Measurements from ENCODE around the gene AKAP8L. TPM values are rescaled to one million over a fixed set of nuclear protein-coding genes. Genes with fewer than 3 reads are reported as not detected.
"Not testable (repeated sequence)": the region's sequence is repeated elsewhere in the genome, so short reads cannot be mapped to it uniquely, and the experiment has no call there.

Gene AKAP8L
- total RNA-seq, 1 donor from 2014 or later = 79.8 TPM

GRCh38 chr19:15337202-15337601 is 81.6 kb downstream of the AKAP8L start:
- no peaks in the 10 kb centered on the region for H3K27me3 ChIP-seq (ENCODE audit: control insufficient read depth, insufficient read depth, low read length)
- no peak for DNase-seq (ENCODE audit: low read depth)
- TF ChIP-seq CTCF (IDR thresholded peaks at IDR 0.05; ENCODE audit: insufficient read depth, low read length, poor library complexity, severe bottlenecking) = no peak
- H3K4me3 ChIP-seq (ENCODE audit: low read depth, low read length) = no peak overlapping the region
- no peaks in the 10 kb centered on the region for H3K36me3 ChIP-seq (ENCODE audit: control insufficient read depth, insufficient read depth, low read length)

GRCh38 chr19:15335992-15336391 is 82.8 kb downstream of the AKAP8L start:
- DNase-seq (ENCODE audit: low read depth); H3K36me3 ChIP-seq (ENCODE audit: control insufficient read depth, insufficient read depth, low read length); H3K4me3 ChIP-seq (ENCODE audit: low read depth, low read length); H3K27me3 ChIP-seq (ENCODE audit: control insufficient read depth, insufficient read depth, low read length): not testable (repeated sequence)

GRCh38 chr19:15332311-15332996 is 86.3 kb downstream of the AKAP8L start, which contains the start of gene BRD4:
BRD4 (minus strand) TSS chr19:15332539; CDS start chr19:15273099, 59,440 bp downstream.
- no peaks in the 10 kb centered on the region for H3K27me3 ChIP-seq (ENCODE audit: control insufficient read depth, insufficient read depth, low read length)
- peak within 1 kb of the TSS; percentile 95 for H3K4me3 ChIP-seq (ENCODE audit: low read depth, low read length)
- no peak for TF ChIP-seq CTCF (IDR thresholded peaks at IDR 0.05; ENCODE audit: insufficient read depth, low read length, poor library complexity, severe bottlenecking)
- no peak for DNase-seq (ENCODE audit: low read depth)
- no peaks in the 10 kb centered on the region for H3K36me3 ChIP-seq (ENCODE audit: control insufficient read depth, insufficient read depth, low read length)

GRCh38 chr19:15331419-15332310 is 87.1 kb downstream of the AKAP8L start:
- H3K27me3 ChIP-seq (ENCODE audit: control insufficient read depth, insufficient read depth, low read length) = no peaks in the 10 kb centered on the region
- no peak for TF ChIP-seq CTCF (IDR thresholded peaks at IDR 0.05; ENCODE audit: insufficient read depth, low read length, poor library complexity, severe bottlenecking)
- no peak for DNase-seq (ENCODE audit: low read depth)
- no peaks in the 10 kb centered on the region for H3K36me3 ChIP-seq (ENCODE audit: control insufficient read depth, insufficient read depth, low read length)
- H3K4me3 ChIP-seq (ENCODE audit: low read depth, low read length) = peak overlapping the region; percentile 95

- no peaks in the 10 kb centered on the region for H3K36me3 ChIP-seq (ENCODE audit: control insufficient read depth, insufficient read depth, low read length)
- DNase-seq (ENCODE audit: low read depth) = peak; percentile 65
- H3K4me3 ChIP-seq (ENCODE audit: low read depth, low read length) = peak overlapping the region; percentile 95
- no peak for TF ChIP-seq CTCF (IDR thresholded peaks at IDR 0.05; ENCODE audit: insufficient read depth, low read length, poor library complexity, severe bottlenecking)
- no peaks in the 10 kb centered on the region for H3K27me3 ChIP-seq (ENCODE audit: control insufficient read depth, insufficient read depth, low read length)
Observed at GRCh38 chr19:15330801-15331418, 87.9 kb downstream of the AKAP8L start.

Other genes starting within 250 kb of the AKAP8L start
- gene NOTCH3, start 218.0 kb downstream of the AKAP8L start, total RNA-seq = 32.8 and 34.0 TPM in 2 replicates
- gene EPHX3, start 186.5 kb downstream of the AKAP8L start, total RNA-seq = 0.79 and 3.4 TPM in 2 replicates
- gene BRD4, start 86.4 kb downstream of the AKAP8L start, total RNA-seq = 42.4 and 48.1 TPM in 2 replicates
- 19.2 and 31.4 TPM in 2 replicates for gene AKAP8, start 39.2 kb downstream of the AKAP8L start, total RNA-seq
- gene WIZ, start 31.0 kb upstream of the AKAP8L start, total RNA-seq = 42.7 and 64.1 TPM in 2 replicates
- not detected in 2 replicates for gene RASAL3, start 45.6 kb upstream of the AKAP8L start, total RNA-seq
- not detected in 2 replicates for gene PGLYRP2, start 60.5 kb upstream of the AKAP8L start, total RNA-seq
- gene CYP4F22, start 89.5 kb upstream of the AKAP8L start, total RNA-seq = not detected in 2 replicates
- not detected in 2 replicates for gene CYP4F8, start 196.2 kb upstream of the AKAP8L start, total RNA-seq
- not detected in 2 replicates for gene CYP4F3, start 221.9 kb upstream of the AKAP8L start, total RNA-seq

Data from kidney epithelial cell (primary cell).